ENCODE results near the gene MRTFA. TPM values are rescaled to one million over a fixed set of nuclear protein-coding genes. Genes with fewer than 3 reads are reported as not detected.
A peak's percentile ranks its signal among the peaks of the same experiment; 100 is the strongest.

Gene MRTFA
- total RNA-seq, 1 donor from 2014 or later = 52.8 TPM

DNA sequence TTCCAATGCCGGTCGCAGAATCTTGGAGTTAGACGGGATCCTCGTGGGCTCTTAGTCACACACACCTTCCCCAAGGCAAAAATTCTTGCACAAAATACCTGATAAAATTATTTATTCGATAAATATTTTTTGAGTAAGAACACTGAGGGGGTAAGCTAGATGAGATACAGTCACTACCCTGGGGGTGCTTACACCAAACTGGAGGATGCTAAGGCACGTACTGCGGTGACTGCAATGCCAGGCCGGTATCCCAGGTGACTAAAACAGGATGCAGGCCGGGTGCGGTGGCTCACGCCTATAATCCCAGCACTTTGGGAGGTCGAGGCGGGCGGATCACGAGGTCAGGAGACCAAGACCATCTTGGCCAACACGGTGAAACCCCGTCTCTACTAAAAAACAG is 1.7 kb upstream of the MRTFA start:
- Mint-ChIP-seq H3K9me3 (no peaks in the 10 kb centered on the region), H3K4me1 (peaks cover 32% of the 10 kb centered on the region), H3K36me3 (ENCODE audit: low read depth) (no peaks in the 10 kb centered on the region), H3K4me3 (peak overlapping the region; percentile 58), H3K27ac (ENCODE audit: unreplicated experiment) (no peak overlapping the region), H3K27me3 (ENCODE audit: low read depth) (no peaks in the 10 kb centered on the region)
- no peak for DNase-seq (ENCODE audit: low read depth, low spot score)
- TF ChIP-seq, protein P1, sequence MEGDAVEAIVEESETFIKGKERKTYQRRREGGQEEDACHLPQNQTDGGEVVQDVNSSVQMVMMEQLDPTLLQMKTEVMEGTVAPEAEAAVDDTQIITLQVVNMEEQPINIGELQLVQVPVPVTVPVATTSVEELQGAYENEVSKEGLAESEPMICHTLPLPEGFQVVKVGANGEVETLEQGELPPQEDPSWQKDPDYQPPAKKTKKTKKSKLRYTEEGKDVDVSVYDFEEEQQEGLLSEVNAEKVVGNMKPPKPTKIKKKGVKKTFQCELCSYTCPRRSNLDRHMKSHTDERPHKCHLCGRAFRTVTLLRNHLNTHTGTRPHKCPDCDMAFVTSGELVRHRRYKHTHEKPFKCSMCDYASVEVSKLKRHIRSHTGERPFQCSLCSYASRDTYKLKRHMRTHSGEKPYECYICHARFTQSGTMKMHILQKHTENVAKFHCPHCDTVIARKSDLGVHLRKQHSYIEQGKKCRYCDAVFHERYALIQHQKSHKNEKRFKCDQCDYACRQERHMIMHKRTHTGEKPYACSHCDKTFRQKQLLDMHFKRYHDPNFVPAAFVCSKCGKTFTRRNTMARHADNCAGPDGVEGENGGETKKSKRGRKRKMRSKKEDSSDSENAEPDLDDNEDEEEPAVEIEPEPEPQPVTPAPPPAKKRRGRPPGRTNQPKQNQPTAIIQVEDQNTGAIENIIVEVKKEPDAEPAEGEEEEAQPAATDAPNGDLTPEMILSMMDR (conservative IDR thresholded peaks at IDR 0.05) = no peak

DNA sequence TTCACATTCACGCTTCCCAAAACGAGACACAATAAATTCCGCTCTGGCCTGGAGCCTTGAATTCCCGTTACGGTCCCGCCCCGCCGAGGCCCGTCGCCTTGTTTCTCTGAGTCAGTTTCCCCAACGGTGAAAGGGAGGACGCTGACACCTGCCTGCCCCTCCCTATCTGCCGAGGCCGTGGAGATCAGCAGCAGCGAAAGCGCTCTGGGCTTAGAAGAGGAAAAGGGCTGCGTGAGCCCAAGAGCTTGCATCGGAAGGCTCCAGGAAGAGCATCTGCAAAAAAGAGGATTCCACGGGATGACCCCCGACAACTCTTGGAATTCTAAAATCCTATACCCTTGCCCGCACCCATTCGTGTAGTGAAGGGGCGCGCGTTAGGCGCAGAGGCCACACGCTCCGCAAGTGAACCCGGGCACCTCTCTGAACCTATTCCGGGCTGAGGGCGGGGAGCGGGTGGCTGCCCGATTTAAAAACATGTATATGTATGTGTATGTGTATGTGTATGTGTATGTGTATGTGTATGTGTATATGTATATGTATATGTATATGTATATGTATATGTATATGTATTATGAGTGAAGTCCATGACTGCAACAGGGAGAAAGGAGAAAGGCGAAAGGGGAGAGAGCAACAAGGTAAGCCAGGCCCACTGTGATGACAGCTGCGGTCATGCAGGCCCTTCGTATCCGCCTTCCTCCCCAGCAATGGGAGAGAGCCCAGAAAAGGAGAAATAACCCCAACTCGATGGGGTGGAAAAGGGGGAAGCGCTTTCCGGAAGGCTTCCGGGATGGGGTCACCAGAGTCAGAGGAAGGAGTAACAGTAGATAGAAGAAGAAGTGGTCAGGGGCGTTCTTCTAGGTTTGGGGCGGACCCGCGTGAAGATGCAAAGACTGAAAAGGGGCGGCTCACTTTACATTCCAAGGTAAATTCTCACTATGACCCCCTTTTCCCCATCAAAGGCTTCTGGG is 948 bp upstream of the MRTFA start:
- Mint-ChIP-seq H3K27me3 (ENCODE audit: low read depth) (no peaks in the 10 kb centered on the region), H3K4me1 (peaks cover 36% of the 10 kb centered on the region), H3K27ac (ENCODE audit: unreplicated experiment) (peak overlapping the region; percentile 96), H3K4me3 (peak overlapping the region; percentile 96), H3K36me3 (ENCODE audit: low read depth) (no peaks in the 10 kb centered on the region), H3K9me3 (no peaks in the 10 kb centered on the region)
- TF ChIP-seq, protein P1 (conservative IDR thresholded peaks at IDR 0.05) = no peak
- no peak for DNase-seq (ENCODE audit: low read depth, low spot score)

DNA sequence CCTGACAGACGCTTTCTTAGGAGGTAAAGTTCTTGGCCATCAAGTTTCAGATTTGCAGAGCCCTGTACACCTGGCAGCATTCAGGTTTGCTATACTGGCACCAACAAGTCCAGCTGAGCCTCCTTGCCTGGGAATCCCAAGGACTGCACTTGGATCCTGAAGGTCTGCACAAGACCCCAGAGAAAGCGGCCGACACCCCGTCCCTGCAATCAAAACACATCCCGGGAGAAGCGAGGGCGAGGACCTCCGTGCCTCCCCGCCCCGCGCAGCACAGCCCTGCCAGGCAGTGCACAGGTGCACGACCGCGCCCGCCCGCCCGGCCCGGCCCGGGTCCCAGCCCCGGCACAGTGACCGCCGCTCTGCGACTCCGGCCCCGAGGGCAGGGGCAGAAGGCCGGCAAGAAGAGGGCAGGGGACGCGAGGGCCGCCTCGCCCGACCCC is 559 bp downstream of the MRTFA start:
- Mint-ChIP-seq H3K36me3 (ENCODE audit: low read depth) (no peaks in the 10 kb centered on the region), H3K9me3 (no peaks in the 10 kb centered on the region), H3K4me3 (peak overlapping the region; percentile 91), H3K27me3 (ENCODE audit: low read depth) (no peaks in the 10 kb centered on the region), H3K4me1 (peaks cover 48% of the 10 kb centered on the region), H3K27ac (ENCODE audit: unreplicated experiment) (no peak overlapping the region)
- TF ChIP-seq, protein P1 (conservative IDR thresholded peaks at IDR 0.05) = no peak
- DNase-seq (ENCODE audit: low read depth, low spot score) = peak; percentile 20

DNA sequence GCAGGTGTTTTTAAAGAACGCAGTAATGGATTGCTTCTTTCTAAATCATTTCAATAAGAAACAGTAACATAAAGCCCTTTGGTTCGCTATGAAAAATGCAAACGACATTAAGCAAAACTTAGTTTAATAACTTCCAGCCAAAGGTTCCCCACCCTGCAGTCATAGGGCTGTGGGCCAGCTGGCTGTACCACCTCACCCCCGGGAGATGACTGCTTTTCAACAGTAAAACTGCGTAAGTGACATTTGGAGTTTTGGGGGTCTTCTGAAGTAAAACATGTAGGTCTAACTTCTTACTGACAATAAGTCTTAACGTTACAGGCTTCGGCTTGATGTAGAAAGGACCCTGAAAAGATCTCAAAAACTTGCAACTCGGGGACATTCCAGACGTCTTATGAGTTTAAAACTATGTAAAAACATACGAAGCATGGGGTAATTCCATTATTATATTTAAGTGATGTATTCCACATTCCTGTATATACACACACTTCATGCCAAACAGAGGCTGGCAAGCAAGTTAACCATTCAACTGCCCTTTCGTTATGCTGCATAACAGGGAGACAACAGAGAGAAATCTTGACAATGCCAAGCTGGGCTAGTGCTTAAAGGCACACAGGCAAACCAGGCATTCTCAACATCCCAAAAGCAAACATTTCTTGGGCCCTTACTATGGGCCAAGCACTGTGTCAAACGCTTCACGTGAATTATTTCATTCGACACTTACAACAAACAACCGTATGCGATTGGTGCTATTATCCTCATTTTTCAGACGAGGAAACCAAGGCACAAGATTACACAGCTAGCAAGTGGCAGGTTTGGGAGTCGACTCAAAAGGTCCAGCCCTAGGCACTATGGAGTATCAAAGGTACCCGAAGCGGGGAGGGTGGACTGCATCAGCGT is 1.2 kb downstream of the MRTFA start:
- TF ChIP-seq, protein P1 (conservative IDR thresholded peaks at IDR 0.05) = no peak
- no peak overlapping the region for H3K27ac Mint-ChIP-seq (ENCODE audit: unreplicated experiment)
- no peaks in the 10 kb centered on the region for H3K27me3 Mint-ChIP-seq (ENCODE audit: low read depth)
- H3K4me3 Mint-ChIP-seq = peak overlapping the region; percentile 91
- peaks cover 48% of the 10 kb centered on the region for H3K4me1 Mint-ChIP-seq
- H3K9me3 Mint-ChIP-seq = no peaks in the 10 kb centered on the region
- DNase-seq (ENCODE audit: low read depth, low spot score) = no peak
- H3K36me3 Mint-ChIP-seq (ENCODE audit: low read depth) = no peaks in the 10 kb centered on the region

GRCh38 chr22:40634119-40634903 is 2.2 kb downstream of the MRTFA start:
- no peaks in the 10 kb centered on the region for H3K36me3 Mint-ChIP-seq (ENCODE audit: low read depth)
- no peaks in the 10 kb centered on the region for H3K9me3 Mint-ChIP-seq
- H3K4me3 Mint-ChIP-seq = peak overlapping the region; percentile 91
- TF ChIP-seq, protein P1 (conservative IDR thresholded peaks at IDR 0.05) = no peak
- no peaks in the 10 kb centered on the region for H3K27me3 Mint-ChIP-seq (ENCODE audit: low read depth)
- H3K4me1 Mint-ChIP-seq = peaks cover 48% of the 10 kb centered on the region
- DNase-seq (ENCODE audit: low read depth, low spot score) = no peak
- H3K27ac Mint-ChIP-seq (ENCODE audit: unreplicated experiment) = no peak overlapping the region

All from neural crest cell (in vitro differentiated cells).